NB4 (cell line): ENCODE measurements around the gene MACROD2.

Experiments used
- DNase-seq: peaks from one replicate; pipeline ENCODE4 v3.0.0; 2010; ENCODE audit warnings: low read depth
- H3K4me3 ChIP-seq: one replicate; pipeline ENCODE4 v1.5.1; 2011; ENCODE audit warnings: mild to moderate bottlenecking, low read depth, low read length, moderate library complexity
- MYC ChIP-seq: IDR thresholded peaks from 2 replicates; pipeline ENCODE4 v1.6.1; 2011; ENCODE audit warnings: low read depth, low read length
- POLR2A ChIP-seq: IDR thresholded peaks from 2 replicates; pipeline ENCODE4 v1.6.1; 2011; ENCODE audit warnings: mild to moderate bottlenecking; ENCODE audit not compliant: insufficient read length; ENCODE audit errors: extremely low read depth
- TF ChIP-seq, protein P1 (sequence below): IDR thresholded peaks from 2 replicates; pipeline ENCODE4 v1.6.1; 2011; ENCODE audit warnings: low read depth, low read length
- TF ChIP-seq, protein P2 (sequence below): IDR thresholded peaks from one replicate; pipeline ENCODE4 v1.5.1; 2012; ENCODE audit warnings: low read depth, low read length

Gene MACROD2

GRCh38 chr20:15726416-15726815 lies 1731.1 kb downstream of the MACROD2 start:
- no peak for DNase-seq
- no peak overlapping the region for H3K4me3 ChIP-seq
- TF ChIP-seq, protein P1, sequence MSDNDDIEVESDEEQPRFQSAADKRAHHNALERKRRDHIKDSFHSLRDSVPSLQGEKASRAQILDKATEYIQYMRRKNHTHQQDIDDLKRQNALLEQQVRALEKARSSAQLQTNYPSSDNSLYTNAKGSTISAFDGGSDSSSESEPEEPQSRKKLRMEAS = no peak
- TF ChIP-seq, protein P2, sequence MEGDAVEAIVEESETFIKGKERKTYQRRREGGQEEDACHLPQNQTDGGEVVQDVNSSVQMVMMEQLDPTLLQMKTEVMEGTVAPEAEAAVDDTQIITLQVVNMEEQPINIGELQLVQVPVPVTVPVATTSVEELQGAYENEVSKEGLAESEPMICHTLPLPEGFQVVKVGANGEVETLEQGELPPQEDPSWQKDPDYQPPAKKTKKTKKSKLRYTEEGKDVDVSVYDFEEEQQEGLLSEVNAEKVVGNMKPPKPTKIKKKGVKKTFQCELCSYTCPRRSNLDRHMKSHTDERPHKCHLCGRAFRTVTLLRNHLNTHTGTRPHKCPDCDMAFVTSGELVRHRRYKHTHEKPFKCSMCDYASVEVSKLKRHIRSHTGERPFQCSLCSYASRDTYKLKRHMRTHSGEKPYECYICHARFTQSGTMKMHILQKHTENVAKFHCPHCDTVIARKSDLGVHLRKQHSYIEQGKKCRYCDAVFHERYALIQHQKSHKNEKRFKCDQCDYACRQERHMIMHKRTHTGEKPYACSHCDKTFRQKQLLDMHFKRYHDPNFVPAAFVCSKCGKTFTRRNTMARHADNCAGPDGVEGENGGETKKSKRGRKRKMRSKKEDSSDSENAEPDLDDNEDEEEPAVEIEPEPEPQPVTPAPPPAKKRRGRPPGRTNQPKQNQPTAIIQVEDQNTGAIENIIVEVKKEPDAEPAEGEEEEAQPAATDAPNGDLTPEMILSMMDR = no peak
- TF ChIP-seq MYC = no peak
- no peak for TF ChIP-seq POLR2A

DNA sequence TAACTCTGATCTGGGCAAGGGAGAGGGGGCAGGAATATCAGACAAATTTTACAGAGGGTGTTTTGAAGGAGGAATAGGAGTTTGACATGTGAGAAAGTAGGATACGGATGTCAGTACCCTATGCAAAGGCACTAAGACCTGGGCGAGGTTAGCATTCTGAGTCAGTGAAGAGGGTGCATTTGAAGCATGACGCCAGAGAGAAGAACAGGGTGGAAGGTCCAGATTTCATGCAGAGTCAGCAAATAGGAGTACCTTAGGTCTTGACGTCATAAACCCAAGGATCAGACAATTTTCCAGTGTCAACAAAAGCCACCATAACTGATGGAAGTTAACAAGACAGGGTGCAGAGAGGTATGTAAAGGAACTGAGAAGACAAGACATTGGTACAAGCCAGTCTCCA lies 1738.7 kb downstream of the MACROD2 start:
- TF ChIP-seq, protein P2 = no peak
- TF ChIP-seq POLR2A = no peak
- TF ChIP-seq, protein P1 = no peak
- no peak for TF ChIP-seq MYC
- no peak for DNase-seq
- no peak overlapping the region for H3K4me3 ChIP-seq

DNA sequence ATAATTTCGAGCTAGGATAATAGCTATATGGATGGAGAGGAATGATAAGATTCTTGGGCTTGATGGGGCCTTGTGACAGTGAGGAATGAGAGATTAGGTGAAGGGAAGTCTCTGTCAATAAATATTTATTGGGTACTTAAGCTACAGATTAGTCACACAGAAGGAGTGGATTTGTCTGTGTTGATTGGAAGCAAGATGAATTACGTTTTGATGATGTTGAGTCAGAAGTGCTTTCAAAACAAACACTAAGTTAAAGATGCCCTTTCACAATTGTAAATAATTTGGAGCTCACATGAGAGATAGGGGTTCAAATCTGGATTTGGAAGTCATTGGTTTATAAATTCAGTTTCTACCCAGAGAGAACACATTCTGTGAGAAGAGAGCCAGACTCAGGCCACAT lies 1743.7 kb downstream of the MACROD2 start:
- TF ChIP-seq, protein P1 = no peak
- no peak for TF ChIP-seq MYC
- no peak for TF ChIP-seq POLR2A
- TF ChIP-seq, protein P2 = no peak
- no peak for DNase-seq
- H3K4me3 ChIP-seq = no peak overlapping the region

DNA sequence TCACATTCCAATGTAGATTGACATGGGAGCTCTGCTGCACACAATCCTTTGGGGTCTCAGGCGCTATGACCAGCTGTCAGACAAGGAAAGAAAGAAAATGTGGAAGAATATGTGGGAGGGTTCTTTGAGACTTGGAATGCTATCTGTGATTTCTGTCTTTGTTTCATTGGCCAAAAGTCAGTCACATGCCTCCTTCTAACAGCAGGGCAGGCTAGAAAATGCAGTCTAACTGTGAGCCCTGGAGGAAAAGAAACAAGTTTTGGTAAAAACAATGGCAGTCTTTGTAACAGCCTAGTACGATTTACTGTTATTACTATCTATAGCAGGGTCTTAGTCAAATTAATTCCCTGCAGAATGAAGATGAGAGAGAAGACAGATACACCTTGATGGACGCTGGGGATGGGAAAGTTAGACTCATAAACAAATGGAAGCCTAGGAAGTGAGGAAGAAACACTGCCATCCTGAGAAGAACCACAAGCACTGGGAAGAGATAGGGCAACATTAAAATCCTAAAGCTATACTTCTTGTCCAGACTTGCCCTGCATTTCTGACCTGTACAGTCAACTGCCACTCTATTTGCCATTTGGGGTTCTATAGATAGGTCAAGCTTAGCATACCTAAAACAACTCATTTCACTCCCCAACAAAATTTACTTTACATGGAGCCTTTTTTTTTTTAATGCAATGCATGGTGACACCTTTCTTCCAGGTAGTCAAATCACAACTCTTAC lies 1744.9 kb downstream of the MACROD2 start:
- TF ChIP-seq MYC (no peak), POLR2A (no peak)
- TF ChIP-seq, protein P2 = no peak
- TF ChIP-seq, protein P1 = no peak
- DNase-seq = no peak
- H3K4me3 ChIP-seq = no peak overlapping the region

- TF ChIP-seq, protein P1 = no peak
- TF ChIP-seq POLR2A (no peak), MYC (no peak)
- TF ChIP-seq, protein P2 = no peak
- DNase-seq = no peak
Observed at GRCh38 chr20:15742087-15742486, 1746.8 kb downstream of the MACROD2 start.

More at GRCh38 chr20:15742087-15742486, 1746.8 kb downstream of the MACROD2 start:
- H3K4me3 ChIP-seq = no peak overlapping the region
